Measurements from ENCODE around the gene SLC10A1.

The SLC10A1 gene

DNA sequence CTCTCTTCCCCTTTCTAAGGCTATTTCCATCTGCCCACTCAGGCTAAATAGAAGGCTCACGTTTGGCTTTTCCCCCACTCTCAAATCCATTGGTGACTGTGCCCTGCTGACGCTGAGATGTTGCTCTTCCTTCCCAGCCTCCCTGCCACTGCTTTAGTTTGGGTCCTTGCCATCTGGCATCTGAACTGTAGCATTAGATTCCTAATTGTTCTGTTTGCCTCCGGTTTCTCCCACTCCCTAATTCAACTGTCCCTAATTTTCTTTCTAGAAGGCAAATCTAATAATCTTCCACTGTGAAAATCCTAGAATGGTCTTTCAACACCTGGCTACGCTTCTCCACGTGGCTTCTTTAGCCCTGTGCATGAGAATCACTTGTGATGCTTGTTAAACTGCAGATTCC lies 44.6 kb upstream of the SLC10A1 start:
- no peaks in the 10 kb centered on the region for H3K4me1 ChIP-seq
- TF ChIP-seq, protein P1, sequence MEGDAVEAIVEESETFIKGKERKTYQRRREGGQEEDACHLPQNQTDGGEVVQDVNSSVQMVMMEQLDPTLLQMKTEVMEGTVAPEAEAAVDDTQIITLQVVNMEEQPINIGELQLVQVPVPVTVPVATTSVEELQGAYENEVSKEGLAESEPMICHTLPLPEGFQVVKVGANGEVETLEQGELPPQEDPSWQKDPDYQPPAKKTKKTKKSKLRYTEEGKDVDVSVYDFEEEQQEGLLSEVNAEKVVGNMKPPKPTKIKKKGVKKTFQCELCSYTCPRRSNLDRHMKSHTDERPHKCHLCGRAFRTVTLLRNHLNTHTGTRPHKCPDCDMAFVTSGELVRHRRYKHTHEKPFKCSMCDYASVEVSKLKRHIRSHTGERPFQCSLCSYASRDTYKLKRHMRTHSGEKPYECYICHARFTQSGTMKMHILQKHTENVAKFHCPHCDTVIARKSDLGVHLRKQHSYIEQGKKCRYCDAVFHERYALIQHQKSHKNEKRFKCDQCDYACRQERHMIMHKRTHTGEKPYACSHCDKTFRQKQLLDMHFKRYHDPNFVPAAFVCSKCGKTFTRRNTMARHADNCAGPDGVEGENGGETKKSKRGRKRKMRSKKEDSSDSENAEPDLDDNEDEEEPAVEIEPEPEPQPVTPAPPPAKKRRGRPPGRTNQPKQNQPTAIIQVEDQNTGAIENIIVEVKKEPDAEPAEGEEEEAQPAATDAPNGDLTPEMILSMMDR (IDR thresholded peaks at IDR 0.05; ENCODE audit: low read depth, low read length) = no peak
- no peaks in the 10 kb centered on the region for H3K9me3 ChIP-seq
- H3K36me3 ChIP-seq = no peaks in the 10 kb centered on the region
- DNase-seq = no peak
- H3K27me3 ChIP-seq = peaks cover 13% of the 10 kb centered on the region; the same call in 1 of the 2 replicates
- no peak overlapping the region for H3K4me3 ChIP-seq (ENCODE audit: low read depth, low read length)

DNA sequence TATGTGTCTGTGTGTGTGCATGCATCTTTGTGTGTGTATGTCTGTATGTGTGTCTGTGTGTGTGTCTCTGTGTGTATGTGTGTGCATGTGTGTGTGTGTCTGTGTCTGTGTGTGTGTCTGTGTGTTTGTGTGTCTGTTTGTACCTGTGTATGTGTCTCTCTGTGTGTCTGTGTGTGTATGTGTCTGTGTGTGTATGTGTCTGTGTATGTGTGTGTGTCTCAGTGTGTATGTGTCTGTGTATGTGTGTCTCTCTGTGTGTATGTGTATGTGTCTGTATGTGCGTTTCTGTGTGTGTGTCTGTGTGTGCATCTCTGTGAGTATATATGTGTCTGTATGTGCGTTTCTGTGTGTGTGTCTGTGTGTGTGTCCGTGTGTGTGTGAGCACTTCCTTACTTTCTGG lies 42.6 kb upstream of the SLC10A1 start:
- no peak for DNase-seq
- no peak overlapping the region for H3K4me3 ChIP-seq (ENCODE audit: low read depth, low read length)
- H3K36me3 ChIP-seq = no peaks in the 10 kb centered on the region
- peaks cover 13% of the 10 kb centered on the region; the same call in 1 of the 2 replicates for H3K27me3 ChIP-seq
- TF ChIP-seq, protein P1 (IDR thresholded peaks at IDR 0.05; ENCODE audit: low read depth, low read length) = no peak
- no peaks in the 10 kb centered on the region for H3K9me3 ChIP-seq
- no peaks in the 10 kb centered on the region for H3K4me1 ChIP-seq

DNA sequence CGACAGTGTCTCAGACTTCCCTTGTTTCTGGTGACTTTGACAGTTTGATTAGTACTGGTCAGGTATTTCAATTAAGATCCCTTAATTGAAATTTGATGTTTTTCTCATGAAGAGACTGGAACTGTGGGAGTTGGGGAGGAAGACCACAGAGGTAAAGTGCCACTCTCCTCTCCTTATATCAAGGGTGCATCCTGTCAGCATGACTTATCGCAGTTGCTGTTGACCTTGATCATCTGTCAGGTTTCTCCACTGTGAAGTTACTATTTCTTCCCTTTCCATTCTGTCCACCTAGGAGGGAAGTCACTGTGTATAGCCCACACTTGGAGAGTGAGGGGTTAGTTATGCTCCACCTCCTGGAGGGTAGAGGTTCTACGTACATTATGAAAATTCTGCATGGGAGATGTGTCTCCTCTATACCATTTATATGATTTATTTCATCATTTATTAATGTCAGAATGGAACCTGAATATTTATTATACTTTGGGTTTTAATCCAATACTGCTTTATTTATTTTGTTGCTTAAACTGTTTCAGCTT lies 41.9 kb upstream of the SLC10A1 start:
- DNase-seq = no peak
- no peaks in the 10 kb centered on the region for H3K36me3 ChIP-seq
- H3K9me3 ChIP-seq = no peaks in the 10 kb centered on the region
- H3K4me3 ChIP-seq (ENCODE audit: low read depth, low read length) = no peak overlapping the region
- H3K4me1 ChIP-seq = no peaks in the 10 kb centered on the region
- TF ChIP-seq, protein P1 (IDR thresholded peaks at IDR 0.05; ENCODE audit: low read depth, low read length) = no peak
- H3K27me3 ChIP-seq = peaks cover 15% of the 10 kb centered on the region; the same call in 1 of the 2 replicates

DNA sequence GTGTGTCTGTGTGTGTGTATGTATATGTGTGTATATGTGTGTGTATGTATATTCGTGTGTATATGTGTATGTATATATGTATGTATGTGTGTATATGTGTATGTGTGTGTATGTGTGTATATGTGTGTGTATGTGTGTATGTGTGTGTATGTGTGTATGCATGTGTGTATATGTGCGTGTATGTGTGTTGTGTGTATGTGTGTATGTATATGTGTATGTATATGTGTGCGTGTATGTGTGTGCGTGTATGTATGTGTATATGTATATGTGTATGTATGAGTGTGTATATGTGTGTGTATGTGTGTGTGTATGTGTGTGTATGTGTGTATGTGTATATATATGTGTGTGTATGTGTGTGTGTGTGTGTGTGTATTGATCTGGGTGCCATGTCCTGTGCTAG lies 31.8 kb upstream of the SLC10A1 start:
- TF ChIP-seq, protein P1 (IDR thresholded peaks at IDR 0.05; ENCODE audit: low read depth, low read length) = no peak
- H3K27me3 ChIP-seq = 0 out of 2 replicates have a peak, but pooled peaks cover under 1% of the 10 kb centered on the region

DNA sequence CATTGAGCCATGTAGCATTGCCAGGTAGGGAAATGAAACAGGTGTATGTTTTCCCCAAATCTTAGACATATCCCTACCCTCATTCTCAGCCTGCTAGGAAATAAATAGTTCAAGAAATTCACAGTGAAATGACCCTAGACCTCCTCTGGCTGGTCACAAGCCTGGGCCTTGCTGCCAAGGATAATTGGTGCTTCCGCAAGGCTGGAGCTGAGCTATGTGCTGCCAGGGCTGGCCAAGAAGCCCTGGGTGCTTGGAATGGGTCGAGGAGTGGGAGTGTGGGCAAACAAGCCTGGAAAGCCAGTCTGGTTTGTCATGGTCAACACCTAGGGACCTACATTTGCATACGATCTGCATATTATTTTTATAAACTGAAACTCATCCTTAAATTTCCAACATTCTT lies 31.3 kb upstream of the SLC10A1 start:
- Histone ChIP-seq H3K9me3 (no peaks in the 10 kb centered on the region), H3K36me3 (no peaks in the 10 kb centered on the region), H3K4me1 (no peaks in the 10 kb centered on the region), H3K4me3 (ENCODE audit: low read depth, low read length) (no peak overlapping the region), H3K27me3 (no peaks in the 10 kb centered on the region)
- TF ChIP-seq, protein P1 (IDR thresholded peaks at IDR 0.05; ENCODE audit: low read depth, low read length) = no peak
- DNase-seq = no peak

More for the DNA sequence above, 31.8 kb upstream of the SLC10A1 start:
- Histone ChIP-seq H3K9me3 (no peaks in the 10 kb centered on the region), H3K4me3 (ENCODE audit: low read depth, low read length) (no peak overlapping the region), H3K36me3 (no peaks in the 10 kb centered on the region), H3K4me1 (no peaks in the 10 kb centered on the region)
- no peak for DNase-seq

DNA sequence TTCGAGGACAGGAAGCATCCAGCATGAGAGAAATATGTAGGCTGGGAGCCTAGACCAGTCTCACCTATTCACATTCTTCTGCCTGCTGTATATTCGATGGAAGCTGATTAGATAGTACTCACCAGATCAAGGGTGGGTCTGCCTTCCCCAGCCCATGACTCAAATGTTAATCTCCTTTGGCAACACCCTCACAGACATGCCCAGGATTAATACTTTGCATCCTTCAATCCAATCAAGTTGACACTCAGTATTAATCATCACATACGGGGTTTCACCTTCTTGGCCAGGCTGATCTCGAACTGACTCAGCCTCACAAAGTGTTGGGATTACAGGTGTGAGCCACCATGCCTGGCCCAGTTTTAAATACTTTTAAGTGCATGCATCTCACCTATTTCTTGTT lies 30.5 kb upstream of the SLC10A1 start:
- Histone ChIP-seq H3K9me3 (no peaks in the 10 kb centered on the region), H3K4me3 (ENCODE audit: low read depth, low read length) (no peak overlapping the region), H3K36me3 (no peaks in the 10 kb centered on the region), H3K27me3 (peaks cover 4% of the 10 kb centered on the region; the same call in 1 of the 2 replicates), H3K4me1 (no peaks in the 10 kb centered on the region)
- TF ChIP-seq, protein P1 (IDR thresholded peaks at IDR 0.05; ENCODE audit: low read depth, low read length) = no peak
- DNase-seq = no peak
